Stimulated activated CD4-positive, alpha-beta T cell treated with anti-CD3 and anti-CD28 coated beads, Interleukin-15, amount 100 ng/mL, for 48 hours (primary cell): ENCODE results near the gene FZR1.
A peak's percentile ranks its signal among the peaks of the same experiment; 100 is the strongest.

Experiments used
- DNase-seq, 2 donors: peaks; one replicate each; pipeline ENCODE4 v3.0.0-alpha.2; 2020; ENCODE audit warnings: low read depth in 2 of 2

FZR1 gene

GRCh38 chr19:3505598-3506383, at the start of gene FZR1:
Gene FZR1, plus strand, starts transcription at chr19:3506311. Its CDS starts 16,679 bp downstream, at chr19:3522990.
- peak; percentile 99 to 100 for DNase-seq

GRCh38 chr19:3456925-3457527, 49.1 kb upstream of the FZR1 start:
- DNase-seq, result no peak

- DNase-seq, result no peak
Observed at GRCh38 chr19:3457528-3458228, 48.4 kb upstream of the FZR1 start.

GRCh38 chr19:3458229-3459088, 47.7 kb upstream of the FZR1 start:
- no peak for DNase-seq

- no peak for DNase-seq
Observed at GRCh38 chr19:3459089-3459881, 46.8 kb upstream of the FZR1 start.

GRCh38 chr19:3459965-3460582, 46.0 kb upstream of the FZR1 start:
- no peak for DNase-seq

- DNase-seq, result no peak
Observed at GRCh38 chr19:3462991-3463713, 43.0 kb upstream of the FZR1 start.

- DNase-seq, result no peak
Observed at GRCh38 chr19:3463714-3464586, 42.2 kb upstream of the FZR1 start.

- no peak for DNase-seq
Observed at GRCh38 chr19:3464587-3465235, 41.4 kb upstream of the FZR1 start.

GRCh38 chr19:3465552-3465951, 40.6 kb upstream of the FZR1 start:
- no peak for DNase-seq

- DNase-seq, result no peak
Observed at GRCh38 chr19:3466635-3467034, 39.5 kb upstream of the FZR1 start.

- DNase-seq, result no peak
Observed at GRCh38 chr19:3467437-3468198, 38.5 kb upstream of the FZR1 start.

- DNase-seq, result no peak
Observed at GRCh38 chr19:3468211-3468610, 37.9 kb upstream of the FZR1 start.

GRCh38 chr19:3469638-3470499, 36.2 kb upstream of the FZR1 start:
- DNase-seq, result no peak

GRCh38 chr19:3470500-3471128, 35.5 kb upstream of the FZR1 start:
- no peak for DNase-seq
